Measurements from ENCODE around the gene TTLL8.
"Not testable (repeated sequence)": the region's sequence is repeated elsewhere in the genome, so short reads cannot be mapped to it uniquely, and the experiment has no call there.

Gene TTLL8

DNA sequence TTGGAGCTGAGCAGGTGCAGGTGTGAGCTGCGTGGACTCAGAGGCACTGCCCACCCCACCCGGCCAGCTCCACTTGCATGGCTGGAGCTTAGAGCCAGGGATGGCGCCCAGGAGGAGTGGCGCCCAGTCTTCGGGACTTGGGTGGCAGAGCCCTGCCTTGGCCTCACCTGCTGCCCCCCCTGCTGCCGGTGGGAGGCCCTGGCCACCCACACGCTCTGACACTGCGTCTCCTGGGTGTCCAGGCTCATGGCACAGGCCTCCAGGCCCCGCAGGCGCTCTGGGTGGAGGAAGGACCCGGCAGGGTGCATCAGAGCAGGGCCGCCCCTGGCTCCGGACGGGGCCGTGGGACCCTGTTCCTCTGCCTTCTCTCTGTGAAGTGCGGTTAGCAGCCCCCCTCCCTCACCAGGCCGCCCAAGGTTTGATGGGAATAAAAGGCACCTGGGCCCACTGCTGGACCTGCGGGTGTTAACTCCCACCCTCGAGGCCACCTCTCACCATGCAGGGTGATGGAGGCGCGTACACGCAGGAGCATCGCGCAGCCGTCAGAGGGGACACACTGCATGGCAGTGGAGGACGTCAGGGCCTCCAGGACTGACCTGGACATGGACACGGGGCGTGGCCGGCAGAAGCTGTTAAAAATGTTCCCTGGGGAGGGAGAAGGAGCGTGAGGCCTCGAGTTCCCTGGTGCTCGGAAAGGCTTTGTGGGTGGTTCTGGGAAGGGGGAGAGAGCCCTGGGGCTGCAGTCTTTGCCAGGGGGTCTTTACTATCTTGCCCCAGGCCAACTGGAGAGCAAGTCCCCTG, 57.3 kb downstream of the TTLL8 start:
- no peak for DNase-seq (ENCODE audit: low spot score)

- DNase-seq (ENCODE audit: low spot score), result no peak
These were observed 58.0 kb downstream of the TTLL8 start for GRCh38 chr22:49999946-50000586.

DNA sequence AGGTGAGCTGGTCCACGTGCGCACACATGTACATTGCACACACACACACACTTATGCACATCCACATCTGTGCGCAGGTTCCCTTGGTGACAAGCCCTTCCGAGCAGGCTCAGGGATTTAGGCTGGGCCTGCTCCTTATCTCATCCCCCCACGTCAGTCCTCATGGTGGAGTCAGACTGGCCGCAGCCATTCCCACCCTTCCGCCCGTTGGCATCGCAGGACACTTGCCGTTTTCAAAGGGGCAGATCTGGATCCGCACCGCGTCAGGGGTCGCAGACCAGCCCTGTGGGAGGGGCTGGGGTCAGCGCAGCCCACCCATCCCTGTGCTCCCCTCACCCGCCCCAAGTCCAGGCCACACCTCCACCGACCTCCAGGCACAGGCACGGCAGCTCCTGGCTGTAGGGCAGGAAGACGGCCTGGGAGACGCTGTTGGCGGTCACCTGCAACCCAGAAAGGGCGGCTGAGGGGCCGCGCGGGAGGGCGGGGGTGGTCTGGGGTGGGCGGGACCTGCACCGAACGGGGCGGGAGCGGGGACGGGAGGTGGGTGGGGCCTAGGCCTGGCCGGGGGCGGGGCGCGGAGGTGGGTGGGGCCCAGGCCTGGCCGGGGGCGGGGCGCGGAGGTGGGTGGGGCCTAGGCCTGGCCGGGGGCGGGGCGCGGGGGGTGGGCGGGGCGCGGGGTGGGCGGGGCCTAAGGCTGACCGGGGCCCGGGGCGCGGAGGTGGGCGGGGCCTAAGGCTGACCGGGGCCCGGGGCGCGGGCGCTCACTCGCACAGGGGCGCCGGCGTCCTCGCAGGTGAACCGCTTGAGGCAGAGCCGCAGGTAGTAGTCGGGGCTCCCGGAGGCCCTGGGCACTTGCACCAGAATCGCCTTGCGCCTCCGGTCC, 58.8 kb downstream of the TTLL8 start:
- DNase-seq (ENCODE audit: low spot score), result no peak

GRCh38 chr22:49998718-49999062, 59.4 kb downstream of the TTLL8 start:
- DNase-seq (ENCODE audit: low spot score), result no peak

DNA sequence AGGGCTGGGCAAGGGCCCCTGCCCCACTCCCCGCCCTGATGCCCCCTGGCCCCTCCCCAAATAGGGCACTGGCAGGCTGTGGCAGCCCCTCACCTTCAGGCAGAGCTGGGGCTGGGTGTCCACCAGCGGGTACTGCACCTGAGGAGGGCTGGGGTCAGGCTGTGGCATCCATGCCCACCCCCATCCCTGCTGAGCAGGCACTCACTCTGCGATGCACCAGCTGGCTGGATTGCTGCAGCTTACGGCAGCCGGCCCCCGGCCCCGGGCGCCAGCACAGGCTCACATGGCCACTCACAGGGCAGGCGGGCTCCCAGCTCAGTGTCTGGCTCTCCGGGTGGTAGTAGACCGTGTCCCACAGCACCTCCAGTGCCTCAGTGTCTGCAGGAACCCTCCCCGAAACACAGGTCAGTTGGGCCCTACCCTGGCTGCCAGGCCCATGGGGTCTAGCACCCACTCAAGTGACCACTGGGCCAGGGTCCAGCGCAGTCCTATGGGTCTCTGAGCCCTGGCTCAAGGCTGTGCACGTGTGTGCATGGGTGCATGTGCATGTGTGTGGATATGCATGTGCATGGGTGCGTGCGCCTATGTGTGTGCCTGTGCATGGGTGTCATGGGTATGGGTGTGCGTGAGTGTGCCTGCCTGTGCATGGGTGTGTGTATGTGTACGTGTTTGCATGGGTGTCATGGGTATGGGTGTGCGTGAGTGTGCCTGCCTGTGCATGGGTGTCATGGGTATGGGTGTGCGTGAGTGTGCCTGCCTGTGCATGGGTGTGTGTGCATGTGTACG, 60.0 kb downstream of the TTLL8 start:
- DNase-seq (ENCODE audit: low spot score), result no peak

- DNase-seq (ENCODE audit: low spot score), result peak; percentile 9
These were observed 60.9 kb downstream of the TTLL8 start for GRCh38 chr22:49997251-49997599.

- no peak for DNase-seq (ENCODE audit: low spot score)
These were observed 61.4 kb downstream of the TTLL8 start for GRCh38 chr22:49996518-49997250.

GRCh38 chr22:49996119-49996517, 62.0 kb downstream of the TTLL8 start:
- no peak for DNase-seq (ENCODE audit: low spot score)

- no peak for DNase-seq (ENCODE audit: low spot score)
These were observed 62.6 kb downstream of the TTLL8 start for GRCh38 chr22:49995361-49996118.

DNA sequence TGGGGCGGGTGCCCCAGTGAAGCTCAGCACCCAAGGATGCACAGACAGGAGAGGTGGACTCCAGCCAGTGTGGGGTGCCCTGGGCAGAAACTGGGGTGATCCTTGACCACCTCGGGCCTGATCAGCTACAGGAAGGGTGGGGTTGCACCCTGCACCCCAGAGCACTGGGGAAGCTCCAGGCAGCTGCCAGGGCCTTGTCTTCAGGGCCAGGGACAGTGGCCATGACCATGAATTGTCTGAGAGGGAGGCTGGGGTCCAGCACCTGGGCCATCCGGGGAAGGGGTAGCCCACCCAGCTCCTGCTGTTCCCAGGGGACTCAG, 63.1 kb downstream of the TTLL8 start:
- DNase-seq (ENCODE audit: low spot score), result no peak

DNA sequence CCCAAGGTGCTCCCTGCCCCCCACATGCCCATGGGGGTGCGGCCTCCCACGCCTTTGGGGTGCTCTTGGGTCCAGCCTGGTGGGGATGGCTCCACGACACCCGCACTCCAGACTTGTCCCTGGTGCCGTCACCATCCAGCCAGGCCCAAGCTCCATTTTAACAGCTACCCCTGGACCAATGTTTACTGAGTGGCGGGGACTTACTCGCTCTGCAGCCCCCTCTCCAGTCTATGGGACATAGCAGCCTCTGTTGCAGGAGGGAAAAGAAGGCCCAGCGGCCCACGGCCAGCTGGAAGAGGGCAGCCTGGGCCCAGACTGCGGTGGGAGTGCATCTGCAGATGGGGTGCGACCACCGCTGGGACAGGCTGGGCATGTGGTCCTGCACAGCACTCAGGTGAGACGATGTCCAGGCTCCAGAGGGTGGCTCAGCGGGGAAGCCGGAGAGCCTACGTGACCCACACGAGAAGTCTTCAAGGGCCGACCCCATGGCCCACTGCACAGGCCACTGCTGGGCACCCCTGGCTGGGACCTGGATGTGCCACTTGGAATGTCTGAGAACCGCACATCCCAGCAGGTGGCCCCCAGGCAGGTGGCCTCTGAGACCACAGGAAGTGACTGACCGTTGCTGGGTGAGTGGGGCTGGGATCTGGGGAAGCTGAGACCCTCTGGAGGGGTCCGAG, 63.6 kb downstream of the TTLL8 start:
- no peak for DNase-seq (ENCODE audit: low spot score)

DNA sequence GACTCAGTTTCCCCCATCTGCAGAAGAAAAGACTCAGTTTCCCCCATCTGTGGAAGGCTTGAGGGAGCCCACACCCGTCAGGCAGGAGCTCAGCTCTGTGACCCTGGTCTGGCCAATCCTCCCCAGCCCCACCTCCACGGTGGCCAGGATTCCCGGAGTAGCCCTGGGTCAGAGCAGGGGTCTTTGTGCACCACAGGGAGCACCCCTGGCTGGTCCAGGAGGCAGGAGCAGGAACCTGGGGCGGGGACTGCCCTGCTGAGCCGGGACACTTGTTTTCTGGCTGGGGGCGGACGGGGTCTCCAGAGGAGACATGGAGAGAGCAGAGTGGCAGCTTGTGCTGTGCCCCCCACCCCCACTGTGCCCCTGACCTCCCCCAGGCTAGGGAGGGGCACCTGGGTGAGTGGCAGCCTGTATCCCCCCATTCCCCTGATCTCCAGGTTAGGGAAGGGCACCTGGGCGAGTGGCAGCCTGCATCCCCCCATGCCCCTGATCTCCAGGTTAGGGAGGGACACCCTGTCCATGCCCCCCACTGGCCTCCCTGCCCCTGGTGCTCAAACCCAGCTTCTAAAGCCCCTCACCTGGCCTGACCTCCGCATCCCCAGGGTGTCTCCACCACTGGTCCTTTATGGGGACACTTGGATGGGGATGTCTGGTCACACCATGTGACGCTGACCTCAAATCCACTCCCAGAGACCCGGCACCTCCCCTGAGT, 64.3 kb downstream of the TTLL8 start:
- no peak for DNase-seq (ENCODE audit: low spot score)

DNA sequence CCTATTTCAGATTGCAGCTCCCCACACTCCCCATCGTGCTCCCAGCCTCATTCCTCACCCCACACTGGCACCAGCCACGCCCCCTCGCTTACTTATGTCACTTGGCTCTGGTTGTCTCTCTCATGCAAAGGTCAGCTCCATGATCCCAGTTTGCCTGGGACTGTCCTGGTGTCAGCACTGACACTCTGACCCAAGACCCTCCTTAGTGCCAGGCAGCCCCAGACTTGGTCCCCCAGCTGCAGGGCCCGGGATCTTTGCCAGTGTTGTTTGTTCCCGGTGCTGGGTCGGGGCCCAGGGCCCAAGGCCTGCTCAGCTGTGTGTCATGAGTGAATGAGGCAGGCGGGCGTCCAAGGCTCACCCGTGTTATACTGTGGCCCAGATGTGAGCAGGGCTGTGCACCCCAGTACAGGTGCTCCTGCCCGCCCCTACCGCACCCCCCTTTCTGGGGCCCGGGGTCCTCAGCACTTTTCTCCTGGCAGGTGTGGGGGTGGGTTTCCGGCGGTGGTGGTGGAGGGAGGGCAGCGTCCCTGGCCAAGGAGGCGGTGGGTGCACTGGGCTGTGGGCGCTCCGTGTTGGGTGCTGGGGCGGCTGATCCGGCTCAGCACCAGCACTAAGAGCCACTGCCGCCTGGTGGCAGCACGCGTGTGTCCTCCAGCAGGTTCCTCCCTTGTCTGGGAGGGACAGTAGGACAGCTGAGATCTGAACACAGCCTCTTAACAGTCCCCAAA, 65.0 kb downstream of the TTLL8 start:
- DNase-seq (ENCODE audit: low spot score), result peak; percentile 43

DNA sequence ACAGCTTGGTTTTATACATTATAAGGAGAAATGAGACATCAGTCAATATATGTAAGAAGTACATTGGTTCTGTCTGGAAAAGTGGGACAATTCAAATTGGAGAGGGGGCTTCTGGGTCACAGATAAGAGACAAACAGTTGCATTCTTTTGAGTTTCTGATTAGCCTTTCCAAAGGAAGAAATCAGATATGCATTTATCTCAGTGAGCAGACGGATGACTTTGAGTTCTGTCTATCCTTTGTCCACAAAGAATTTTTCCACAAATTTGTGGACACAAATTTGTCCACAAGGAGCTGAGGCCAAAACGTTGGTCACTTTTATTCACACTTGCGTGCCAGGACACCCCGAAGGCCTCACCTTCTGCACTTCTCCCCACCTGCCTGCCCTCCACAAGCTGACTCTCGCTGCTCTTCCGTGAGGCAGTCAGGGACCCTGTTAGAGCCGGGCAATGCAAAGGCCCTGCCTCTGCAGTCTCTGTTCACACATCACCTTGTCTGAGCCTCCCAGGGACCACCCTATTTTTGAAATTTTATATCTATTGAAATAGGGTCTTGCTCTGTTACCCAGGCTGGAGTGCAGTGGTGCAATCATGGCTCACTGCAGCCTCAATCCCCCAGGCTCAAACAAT, 66.1 kb downstream of the TTLL8 start:
- DNase-seq (ENCODE audit: low spot score), result no peak

DNA sequence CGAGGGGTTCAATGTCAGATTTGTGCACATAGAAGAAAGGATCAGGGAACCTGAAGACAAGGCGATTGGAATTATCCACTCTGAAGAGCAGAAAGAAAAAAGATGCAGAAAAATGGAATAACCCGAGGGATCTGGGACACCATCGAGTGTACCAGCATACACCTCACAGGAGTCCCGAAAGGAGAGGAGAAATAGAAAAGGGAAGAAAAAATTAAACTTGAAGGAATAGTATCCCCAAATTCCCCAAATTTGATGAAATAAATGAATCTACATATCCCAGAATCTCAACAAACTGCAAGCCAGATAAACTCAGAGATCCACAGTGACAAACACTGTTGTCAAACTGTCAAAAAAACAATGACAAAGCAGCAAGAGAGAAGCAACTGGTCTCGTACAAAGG, 66.9 kb downstream of the TTLL8 start:
- no peak for DNase-seq (ENCODE audit: low spot score)

DNA sequence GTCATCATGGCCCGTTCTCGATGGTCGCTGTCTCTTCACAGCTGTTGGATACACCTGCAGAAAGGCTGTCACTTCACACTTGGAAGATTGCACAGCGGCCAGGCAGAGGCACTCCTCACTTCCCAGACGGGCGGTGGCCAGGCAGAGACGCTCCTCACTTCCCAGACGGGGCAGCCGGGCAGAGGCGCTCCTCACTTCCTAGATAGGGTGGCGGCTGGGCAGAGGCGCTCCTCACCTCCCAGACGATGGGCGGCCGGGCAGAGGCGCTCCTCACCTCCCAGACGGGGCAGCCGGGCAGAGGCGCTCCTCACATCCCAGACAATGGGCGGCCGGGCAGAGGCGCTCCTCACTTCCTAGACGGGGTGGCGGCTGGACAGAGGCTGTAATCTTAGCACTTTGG, 68.3 kb downstream of the TTLL8 start:
- DNase-seq (ENCODE audit: low spot score), result not testable (repeated sequence)

GRCh38 chr22:49986325-49986724, 71.8 kb downstream of the TTLL8 start:
- DNase-seq (ENCODE audit: low spot score), result no peak

All from kidney tubule cell (primary cell).